H1 (cell line): ENCODE results near the gene TTC33. TPM values are rescaled to one million over a fixed set of nuclear protein-coding genes. Genes with fewer than 3 reads are reported as not detected.

Experiments used
- CTCF ChIA-PET: fragments of 300-600 bp; sonication (Branson Sonifier 250); formaldehyde crosslinking; loops from one replicate; lab custom pipeline; 2021; ENCODE audit not compliant: partially characterized antibody; lab: Charles Lee
- POLR2A ChIA-PET: fragments of 300-600 bp; sonication (Branson Sonifier 250); formaldehyde crosslinking; loops from one replicate; lab custom pipeline; 2021; ENCODE audit warnings: inconsistent platforms; ENCODE audit not compliant: partially characterized antibody; lab: Charles Lee
- DNase-seq, 2 experiments: peaks; one replicate each; pipeline versions ENCODE4 v3.0.0 to v3.0.0-alpha.2; 2010 to 2022; ENCODE audit warnings: low spot score in 2 of 2, low read depth in 1 of 2, mixed read lengths in 1 of 2
- FAIRE-seq: peaks from 2 replicates; lab custom pipeline; 2011; peaks lifted over from hg19 to GRCh38; lab: Jason Lieb, UNC
- H2AFZ ChIP-seq: 2 replicates; pipeline ENCODE4 v1.8.1; 2012; ENCODE audit warnings: low read length, inconsistent platforms
- H2AK5ac ChIP-seq: 2 replicates; pipeline ENCODE4 v1.6.1; 2013; ENCODE audit warnings: low read depth, low read length
- H2BK120ac ChIP-seq: replicated peaks from 2 replicates; pipeline ENCODE3; 2013; ENCODE audit warnings: low read depth, low read length, inconsistent platforms
- H2BK12ac ChIP-seq: 2 replicates; pipeline ENCODE4 v1.6.1; 2013; ENCODE audit warnings: low read depth, low read length
- H2BK15ac ChIP-seq: 2 replicates; pipeline ENCODE4 v1.6.1; 2013; ENCODE audit warnings: low read length
- H2BK20ac ChIP-seq: 2 replicates; pipeline ENCODE4 v1.6.1; 2013; ENCODE audit warnings: low read length
- H2BK5ac ChIP-seq: 2 replicates; pipeline ENCODE4 v1.6.1; 2013; ENCODE audit warnings: low read depth, low read length
- H3K14ac ChIP-seq: 2 replicates; pipeline ENCODE4 v1.6.1; 2013; ENCODE audit warnings: inconsistent platforms; ENCODE audit not compliant: insufficient read length
- H3K18ac ChIP-seq: 2 replicates; pipeline ENCODE4 v1.6.1; 2013; ENCODE audit warnings: low read length; ENCODE audit errors: extremely low read depth
- H3K23ac ChIP-seq: 2 replicates; pipeline ENCODE4 v1.6.1; 2013; ENCODE audit warnings: inconsistent platforms; ENCODE audit not compliant: insufficient read length
- H3K23me2 ChIP-seq: 2 replicates; pipeline ENCODE4 v1.6.1; 2013; ENCODE audit warnings: low read depth, low read length
- H3K27ac ChIP-seq: 2 replicates; pipeline ENCODE4 v1.6.1; 2011; ENCODE audit warnings: low read depth, low read length, inconsistent platforms
- H3K27me3 ChIP-seq, 4 experiments: replicated peaks in 1 of 4; 1 replicate in 1 of 4; 2 replicates in 3 of 4; pipeline versions ENCODE4 v1.6.1 to v1.8.1; 2011 to 2013; ENCODE audit warnings: low read length in 3 of 4, mild to moderate bottlenecking in 3 of 4, inconsistent platforms in 2 of 4, mixed read lengths in 2 of 4, moderate library complexity in 1 of 4; ENCODE audit not compliant: control insufficient read depth in 3 of 4, insufficient read depth in 3 of 4; ENCODE audit errors: extremely low read depth in 1 of 4
- H3K36me3 ChIP-seq, 4 experiments: 2 replicates each; pipeline versions ENCODE4 v1.6.1 to v1.8.1; 2011 to 2013; ENCODE audit warnings: mild to moderate bottlenecking in 4 of 4, low read length in 3 of 4, moderate library complexity in 2 of 4, control low read depth in 1 of 4, inconsistent platforms in 1 of 4; ENCODE audit not compliant: insufficient read depth in 4 of 4, control insufficient read depth in 2 of 4
- H3K4ac ChIP-seq: replicated peaks from 2 replicates; pipeline ENCODE3; 2013; ENCODE audit warnings: low read length, low read depth, mixed read lengths, inconsistent platforms; ENCODE audit not compliant: insufficient read length
- H3K4me1 ChIP-seq, 4 experiments: replicated peaks in 1 of 4; 1 replicate in 1 of 4; 2 replicates in 3 of 4; pipeline versions ENCODE4 v1.6.1 to v1.8.1; 2011 to 2013; ENCODE audit warnings: low read length in 3 of 4, inconsistent platforms in 2 of 4, mixed read lengths in 1 of 4; ENCODE audit not compliant: insufficient read depth in 4 of 4, control insufficient read depth in 3 of 4
- H3K4me2 ChIP-seq, 2 experiments: 2 replicates each; pipeline versions ENCODE4 v1.6.1 to v1.8.1; 2011 to 2013; ENCODE audit warnings: low read depth in 2 of 2, low read length in 2 of 2, control low read depth in 1 of 2, inconsistent platforms in 1 of 2, mild to moderate bottlenecking in 1 of 2; ENCODE audit not compliant: insufficient read depth in 1 of 2
- H3K4me3 ChIP-seq, 4 experiments: fragments of 200-600, 300-600 bp in 1 of 4; sonication (generic), shearing (Covaris generic), sonication (Bioruptor Twin) in 1 of 4; 2 replicates each; pipeline versions ENCODE4 v1.5.1 to v1.8.1; 2011 to 2016; ENCODE audit warnings: low read length in 4 of 4, low read depth in 3 of 4, control low read depth in 2 of 4, inconsistent platforms in 2 of 4, mild to moderate bottlenecking in 2 of 4, mixed read lengths in 1 of 4, moderate library complexity in 1 of 4; ENCODE audit not compliant: insufficient read depth in 2 of 4; ENCODE audit errors: extremely low read depth in 1 of 4
- H3K56ac ChIP-seq: replicated peaks from 2 replicates; pipeline ENCODE3; 2013; ENCODE audit warnings: low read depth, mild to moderate bottlenecking, mixed read lengths, low read length, inconsistent platforms; ENCODE audit not compliant: insufficient read length
- H3K79me1 ChIP-seq: 2 replicates; pipeline ENCODE4 v1.6.1; 2013; ENCODE audit warnings: low read depth, low read length, control low read depth
- H3K79me2 ChIP-seq, 2 experiments: 2 replicates each; pipeline versions ENCODE4 v1.6.1 to v1.8.1; 2012 to 2013; ENCODE audit warnings: low read length in 2 of 2, mild to moderate bottlenecking in 2 of 2, inconsistent platforms in 1 of 2; ENCODE audit not compliant: insufficient read depth in 2 of 2, control insufficient read depth in 1 of 2
- H3K9ac ChIP-seq, 4 experiments: replicated peaks in 1 of 4; 1 replicate in 1 of 4; 2 replicates in 3 of 4; pipeline versions ENCODE4 v1.6.1 to v1.8.1; 2011 to 2013; ENCODE audit warnings: low read depth in 3 of 4, low read length in 3 of 4, control low read depth in 2 of 4, mild to moderate bottlenecking in 2 of 4, moderate library complexity in 2 of 4, inconsistent platforms in 1 of 4; ENCODE audit errors: extremely low read depth in 1 of 4
- H3K9me3 ChIP-seq, 2 experiments: 2 replicates each; pipeline versions ENCODE4 v1.6.1 to v1.8.1; 2012 to 2013; ENCODE audit warnings: mild to moderate bottlenecking in 2 of 2, moderate library complexity in 2 of 2, control low read depth in 1 of 2, inconsistent platforms in 1 of 2, low read depth in 1 of 2, low read length in 1 of 2, mixed read lengths in 1 of 2; ENCODE audit not compliant: insufficient read depth in 2 of 2
- H4K20me1 ChIP-seq, 2 experiments: replicated peaks in 1 of 2; 2 replicates each; pipeline versions ENCODE3 to v1.8.1; 2011 to 2013; ENCODE audit warnings: inconsistent platforms in 2 of 2, low read length in 2 of 2, mild to moderate bottlenecking in 1 of 2; ENCODE audit not compliant: insufficient read depth in 2 of 2, control insufficient read depth in 1 of 2
- H4K5ac ChIP-seq: 2 replicates; pipeline ENCODE4 v1.6.1; 2013; ENCODE audit warnings: low read length, low read depth, mixed read lengths, inconsistent platforms; ENCODE audit not compliant: insufficient read length
- H4K8ac ChIP-seq: 2 replicates; pipeline ENCODE4 v1.8.0; 2013; ENCODE audit warnings: mild to moderate bottlenecking, moderate library complexity, low read length, inconsistent platforms; ENCODE audit not compliant: insufficient read depth; ENCODE audit errors: extremely low read depth
- H4K91ac ChIP-seq: replicated peaks from 2 replicates; pipeline ENCODE3; 2013; ENCODE audit warnings: low read length, mixed read lengths, inconsistent platforms; ENCODE audit not compliant: insufficient read length
- RBBP5 ChIP-seq: IDR thresholded peaks from 2 replicates; pipeline ENCODE4 v1.7.1; 2012; ENCODE audit warnings: low read depth, mild to moderate bottlenecking, inconsistent platforms, low read length, moderate library complexity, borderline replicate concordance
- TAF7 ChIP-seq: optimal IDR thresholded peaks from 2 replicates; pipeline ENCODE3; 2011; ENCODE audit warnings: low read depth, mild to moderate bottlenecking, inconsistent platforms, low read length, moderate library complexity, borderline replicate concordance
- polyA plus RNA-seq, 7 experiments: library from polyadenylated mRNA; depleted of rRNA in 3 of 7; stranded (reverse) in 5 of 7; unstranded in 2 of 7; fragments of >200 nt in 5 of 7; fragments of 200-250 nt in 2 of 7; gene quantifications; 1 replicate in 5 of 7; 2 replicates in 1 of 7; 4 replicates in 1 of 7; pipeline versions ENCODE4 v1.2.1 to v1.2.3, GENCODE V29; 2011 to 2013; ENCODE audit warnings: missing spikeins in 2 of 7, mixed read lengths in 2 of 7
- total RNA-seq: library from RNA; stranded (reverse); fragmentation: NEBNext Ultra II Directional; extraction: Animal tissue kit (Norgen Biotek cat#: 25700); gene quantifications from 2 replicates; pipeline ENCODE4 v1.2.1, GENCODE V29; 2021

Gene TTC33
- total and polyA plus RNA-seq, 2 of the 8 experiments (the other 6 are each of a cell fraction or from before 2014, with no cell fraction given): 1.2 to 12.6 TPM

DNA sequence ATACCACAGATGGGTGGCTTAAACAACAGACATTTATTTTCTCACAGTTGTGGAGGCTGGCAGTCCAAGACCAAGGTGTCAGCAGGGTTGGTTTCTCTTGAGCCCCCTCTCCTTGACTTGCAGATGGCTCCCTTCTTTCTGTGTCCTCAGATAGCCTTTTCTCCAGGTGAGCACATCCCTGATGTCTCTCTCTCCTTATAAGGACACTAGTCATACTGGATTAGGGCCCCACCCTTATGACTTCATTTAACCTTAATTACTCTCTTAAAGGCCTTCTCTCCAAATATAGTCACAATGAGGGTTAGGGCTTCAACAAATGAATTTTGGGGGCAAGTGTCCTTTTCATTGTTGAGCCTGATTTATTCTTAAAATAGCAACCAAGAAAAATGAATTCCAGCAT, 61.3 kb downstream of the TTC33 start:
- Histone ChIP-seq H3K4ac (no peak overlapping the region), H3K27ac (no peak overlapping the region), H3K27me3 (no peaks in the 10 kb centered on the region), H4K5ac (no peak overlapping the region), H2AFZ (no peak overlapping the region), H2BK15ac (no peak overlapping the region), H2BK5ac (no peak overlapping the region), H4K91ac (no peak overlapping the region), H3K56ac (no peak overlapping the region), H2BK20ac (no peak overlapping the region), H3K14ac (no peak overlapping the region), H3K23me2 (no peaks in the 10 kb centered on the region), H3K79me2 (no peaks in the 10 kb centered on the region), H3K9ac (no peak overlapping the region), H4K8ac (no peak overlapping the region), H3K23ac (no peak overlapping the region), H3K4me1 (no peaks in the 10 kb centered on the region), H3K9me3 (peaks cover 0 to 2% of the 10 kb centered on the region in 2 experiments; a peak in 2 of 4 replicates), H3K36me3 (no peaks in the 10 kb centered on the region), H2BK12ac (no peak overlapping the region), H3K79me1 (no peaks in the 10 kb centered on the region), H2BK120ac (no peak overlapping the region), H2AK5ac (no peak overlapping the region), H3K18ac (no peak overlapping the region), H3K4me3 (no peak overlapping the region), H3K4me2 (no peak overlapping the region), H4K20me1 (no peaks in the 10 kb centered on the region)
- ChIA-PET POLR2A (no interaction called here), CTCF (no interaction called here)
- no peak for DNase-seq
- FAIRE-seq: no peak
- no peak for TF ChIP-seq TAF7
- no peak for TF ChIP-seq RBBP5
